Thyroid gland (tissue), 4 donors: Measurements from ENCODE around the gene TRAPPC1. TPM values are rescaled to one million over a fixed set of nuclear protein-coding genes. Genes with fewer than 3 reads are reported as not detected.

Experiments
- DNase-seq, 2 donors: peaks; one replicate each; pipeline ENCODE4 v3.0.0-alpha.2; 2019
- H3K27ac ChIP-seq, 3 donors: fragments of 200-600 bp; sonication (generic); 1 replicate in 2 of 3; 2 replicates in 1 of 3; pipeline ENCODE4 v1.5.1; 2016 to 2019; ENCODE audit warnings: mild to moderate bottlenecking in 1 of 3, moderate library complexity in 1 of 3
- H3K27me3 ChIP-seq: fragments of 200-600 bp; sonication (generic); one replicate; pipeline ENCODE4 v1.5.1; 2019
- H3K36me3 ChIP-seq, 2 donors: fragments of 200-600 bp; sonication (generic); one replicate each; pipeline ENCODE4 v1.5.1; 2016 to 2019
- H3K4me1 ChIP-seq, 2 donors: fragments of 200-600 bp; sonication (generic); one replicate each; pipeline ENCODE4 v1.5.1; 2017 to 2019
- H3K4me3 ChIP-seq, 3 donors: fragments of 200-600 bp; sonication (generic); replicated peaks in 1 of 3; 1 replicate in 2 of 3; 2 replicates in 1 of 3; pipeline ENCODE4 v1.5.1; 2016; ENCODE audit warnings: mild to moderate bottlenecking in 1 of 3
- H3K9me3 ChIP-seq: fragments of 200-600 bp; sonication (generic); one replicate; pipeline ENCODE4 v1.5.1; 2017
- CTCF ChIP-seq, 6 experiments: fragments of 200-600 bp in 3 of 6; fragments of 450-650 bp in 3 of 6; sonication (generic) in 3 of 6; IDR thresholded peaks; one replicate each; pipeline ENCODE4 v1.5.1; 2016 to 2019; ENCODE audit warnings: antibody characterized with exemption in 6 of 6, mild to moderate bottlenecking in 2 of 6, inconsistent platforms in 1 of 6, moderate library complexity in 1 of 6
- POLR2A ChIP-seq, 2 donors: fragments of 450-650 bp; IDR thresholded peaks; one replicate each; pipeline ENCODE4 v1.6.1; 2017; ENCODE audit warnings: antibody characterized with exemption in 2 of 2, mild to moderate bottlenecking in 2 of 2, moderate library complexity in 1 of 2
- WGBS, 2 donors: methylation state at CpG; one replicate each; pipeline ENCODE4 v1.1.5; 2017; 5-methylcytosine and 5-hydroxymethylcytosine counted together
- intact Hi-C: fragments of 100-400 bp; cut with DNase I; formaldehyde crosslinking; loops from one replicate; pipeline ENCODE4 v1.15.1; 2023
- total RNA-seq, 4 donors: library from RNA; depleted of rRNA; stranded (reverse); fragments of >200 nt; gene quantifications; one replicate each; pipeline ENCODE4 v1.2.3, GENCODE V29; 2016

Gene TRAPPC1
- total RNA-seq, 4 donors from 2014 or later: 40.2 to 59.0 (median 53.4) TPM

GRCh38 chr17:7893187-7893880 is 38.4 kb downstream of the TRAPPC1 start:
- no peak for TF ChIP-seq CTCF (IDR thresholded peaks at IDR 0.05)
- no peak for TF ChIP-seq POLR2A (IDR thresholded peaks at IDR 0.05)
- intact Hi-C loops: no loop called here
- no peak overlapping the region for H3K4me3 ChIP-seq
- peaks cover 15 to 19% of the 10 kb centered on the region in 2 donors for H3K4me1 ChIP-seq
- WGBS, 2 donors: 94 to 95% methylated on average over 13 to 15 of the region's 15 CpGs
- DNase-seq: no peak
- H3K27me3 ChIP-seq: no peaks in the 10 kb centered on the region
- H3K27ac ChIP-seq: no peak overlapping the region
- no peaks in the 10 kb centered on the region for H3K9me3 ChIP-seq
- peaks cover 43 to 53% of the 10 kb centered on the region in 2 donors for H3K36me3 ChIP-seq

- Histone ChIP-seq H3K4me1 (peaks cover 35 to 41% of the 10 kb centered on the region in 2 donors), H3K27me3 (no peaks in the 10 kb centered on the region), H3K27ac (peak overlapping the region; percentile 81 to 98 (median 92)), H3K9me3 (no peaks in the 10 kb centered on the region), H3K4me3 (no peak overlapping the region), H3K36me3 (peaks cover 19 to 26% of the 10 kb centered on the region in 2 donors)
- WGBS, 2 donors: 33 to 44% methylated on average over 8 to 11 of the region's 11 CpGs
- peak; percentile 100 for DNase-seq
- intact Hi-C loops: no loop called here
- TF ChIP-seq CTCF (IDR thresholded peaks at IDR 0.05) (peak in 5 of 6 experiments; percentile 54 to 78 (median 74)), POLR2A (IDR thresholded peaks at IDR 0.05) (peak in 1 of 2 donors; percentile 53)
Observed at GRCh38 chr17:7889166-7889955, 42.4 kb downstream of the TRAPPC1 start.

DNA sequence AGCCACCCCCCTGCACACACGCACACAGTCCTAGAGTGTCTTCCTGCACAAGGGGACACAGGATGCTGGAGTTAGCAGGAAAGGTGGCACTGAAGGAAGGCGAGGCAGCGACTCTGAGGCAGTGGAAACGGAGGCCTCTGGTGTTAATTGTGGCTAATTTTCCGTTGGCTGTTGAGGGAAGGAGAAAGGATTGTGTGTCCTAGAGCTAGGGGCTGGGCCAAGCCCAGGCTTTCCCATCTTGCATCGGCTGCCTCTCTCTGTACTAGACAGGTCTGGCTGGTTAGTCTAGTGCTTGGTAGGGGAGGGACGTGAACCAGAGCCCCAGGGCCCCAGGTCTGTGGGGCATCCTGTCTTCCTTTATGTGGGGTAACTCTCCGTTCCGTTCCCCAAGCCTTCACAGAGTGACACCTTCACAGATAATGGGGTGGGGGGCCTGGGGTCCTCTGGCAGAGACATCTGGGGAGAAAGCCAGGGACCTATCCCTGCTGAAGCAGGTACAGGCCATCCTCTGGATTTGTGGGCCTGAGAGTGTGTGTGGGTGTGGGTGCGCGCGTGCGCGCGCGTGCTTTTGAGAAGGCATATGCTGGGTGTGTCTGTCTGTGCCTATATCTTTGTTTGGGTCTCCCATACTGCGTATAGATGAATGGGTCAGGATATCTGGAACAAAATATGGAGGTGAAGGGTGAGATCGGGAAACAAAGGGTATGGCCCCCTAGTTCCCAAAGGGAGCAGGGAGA is 43.4 kb downstream of the TRAPPC1 start, which contains the start of gene CHD3:
CHD3 (plus strand) TSS at position 606 of the 737 bp plus-strand sequence. CDS start 212 bp downstream, outside the sequence.
- Histone ChIP-seq H3K9me3 (no peaks in the 10 kb centered on the region), H3K4me3 (peak within 1 kb of the TSS in 1 of 3 donors; percentile 26), H3K4me1 (peaks cover 40 to 45% of the 10 kb centered on the region in 2 donors), H3K27ac (peak within 1 kb of the TSS; percentile 81 to 98 (median 92)), H3K27me3 (no peaks in the 10 kb centered on the region), H3K36me3 (peaks cover 10 to 16% of the 10 kb centered on the region in 2 donors)
- peak; percentile 46 to 54 for DNase-seq
- TF ChIP-seq CTCF (IDR thresholded peaks at IDR 0.05): peak in 1 of 6 experiments; percentile 9
- no peak for TF ChIP-seq POLR2A (IDR thresholded peaks at IDR 0.05)
- 46 to 47% methylated on average over 18 of the region's 18 CpGs for WGBS, 2 donors
- intact Hi-C loops: no loop called here

DNA sequence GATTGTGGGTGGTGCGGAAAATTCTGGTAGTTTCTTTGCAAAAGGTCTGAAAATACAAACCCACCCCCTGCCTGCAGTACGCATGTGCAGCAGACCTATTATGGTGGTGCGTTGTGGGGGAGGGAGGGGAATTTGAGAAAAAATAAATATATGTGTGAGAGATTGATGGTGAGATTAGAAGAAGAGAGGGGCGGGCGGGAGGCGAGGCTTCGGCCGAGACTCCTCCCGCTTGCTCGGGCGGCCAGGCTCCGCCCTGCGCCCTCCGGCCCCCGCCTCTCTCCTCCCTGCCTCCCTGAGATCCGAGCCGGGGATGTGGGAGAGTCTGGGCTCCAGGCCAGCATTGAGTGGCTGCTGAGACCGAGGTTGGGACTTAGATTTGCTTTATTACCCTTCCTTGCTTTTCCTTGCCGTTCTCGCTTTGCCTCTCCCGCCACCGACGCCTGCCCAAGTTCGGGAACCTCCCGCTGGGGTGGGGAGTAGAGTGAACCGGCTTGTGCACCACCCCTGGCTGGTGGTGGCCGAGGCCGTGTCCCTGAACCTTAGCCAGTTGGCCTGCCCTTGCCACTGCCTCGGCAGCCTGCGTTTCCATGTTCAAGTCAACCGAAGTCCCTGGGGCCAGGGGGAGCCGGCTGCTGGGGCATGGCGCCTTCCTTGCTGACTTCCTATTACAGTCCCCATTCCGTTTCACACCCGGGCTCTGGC is 44.1 kb downstream of the TRAPPC1 start:
- H3K4me3 ChIP-seq: peak overlapping the region in 1 of 3 donors; percentile 49
- peak in 1 of 2 donors; percentile 76 for TF ChIP-seq POLR2A (IDR thresholded peaks at IDR 0.05)
- TF ChIP-seq CTCF (IDR thresholded peaks at IDR 0.05): no peak
- H3K27ac ChIP-seq: peak overlapping the region; percentile 81 to 98 (median 92)
- H3K4me1 ChIP-seq: peaks cover 40 to 45% of the 10 kb centered on the region in 2 donors
- peaks cover 10 to 13% of the 10 kb centered on the region in 2 donors for H3K36me3 ChIP-seq
- H3K27me3 ChIP-seq: no peaks in the 10 kb centered on the region
- WGBS, 2 donors: 0 to 3% methylated on average over 29 to 34 of the region's 35 CpGs
- intact Hi-C loops: no loop called here
- no peaks in the 10 kb centered on the region for H3K9me3 ChIP-seq
- peak; percentile 98 for DNase-seq
